Prostate gland (tissue), 2 donors: ENCODE results near the gene GPR26.

Experiments
- POLR2AphosphoS5 ChIP-seq: sonication (generic); formaldehyde crosslinking; IDR thresholded peaks from one replicate; pipeline ENCODE4 v1.6.1; 2017; ENCODE audit warnings: antibody characterized with exemption
- TF ChIP-seq, protein P1 (sequence below), 4 experiments: fragments of 200-600 bp in 2 of 4; fragments of 450-650 bp in 2 of 4; sonication (generic) in 2 of 4; IDR thresholded peaks; 1 replicate in 3 of 4; 2 replicates in 1 of 4; pipeline ENCODE4 v1.5.1; 2016 to 2019; ENCODE audit warnings: antibody characterized with exemption in 4 of 4, mild to moderate bottlenecking in 2 of 4, moderate library complexity in 2 of 4

DNA sequence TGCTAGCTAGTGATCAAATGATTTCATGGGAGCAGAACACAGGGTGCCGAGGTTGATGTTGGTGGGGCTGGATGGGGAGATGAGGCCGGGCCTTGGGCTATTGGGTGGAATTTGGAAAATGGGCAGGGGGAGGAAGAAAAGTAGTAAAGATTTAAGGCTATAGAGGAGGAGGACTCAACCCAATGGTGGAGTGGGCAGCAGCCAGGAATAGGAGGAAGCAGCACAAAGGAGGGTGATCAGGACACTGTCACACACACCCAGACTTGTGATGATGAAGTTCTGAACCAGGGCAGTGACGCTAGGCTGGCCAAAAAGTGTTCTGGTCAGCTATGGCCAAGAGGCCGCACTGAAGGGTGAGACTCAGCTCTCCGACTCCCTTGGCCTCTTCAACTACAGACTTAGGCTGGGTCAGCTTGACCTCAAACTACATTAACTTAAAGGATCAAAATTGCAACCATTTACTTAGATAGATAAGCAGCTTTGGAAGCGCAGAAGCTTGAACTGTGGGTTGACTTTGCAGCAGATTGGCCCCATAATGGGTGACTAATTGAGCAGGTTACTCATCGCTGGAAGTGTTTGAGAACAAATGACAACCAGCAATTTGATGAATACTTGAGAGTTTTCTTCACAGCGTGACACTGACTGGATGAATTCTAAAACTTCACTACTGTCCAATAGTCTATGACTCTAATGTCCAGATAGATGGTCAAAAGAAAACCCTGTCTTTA is 29.4 kb upstream of the GPR26 start:
- TF ChIP-seq POLR2AphosphoS5, result no peak
- TF ChIP-seq, protein P1, sequence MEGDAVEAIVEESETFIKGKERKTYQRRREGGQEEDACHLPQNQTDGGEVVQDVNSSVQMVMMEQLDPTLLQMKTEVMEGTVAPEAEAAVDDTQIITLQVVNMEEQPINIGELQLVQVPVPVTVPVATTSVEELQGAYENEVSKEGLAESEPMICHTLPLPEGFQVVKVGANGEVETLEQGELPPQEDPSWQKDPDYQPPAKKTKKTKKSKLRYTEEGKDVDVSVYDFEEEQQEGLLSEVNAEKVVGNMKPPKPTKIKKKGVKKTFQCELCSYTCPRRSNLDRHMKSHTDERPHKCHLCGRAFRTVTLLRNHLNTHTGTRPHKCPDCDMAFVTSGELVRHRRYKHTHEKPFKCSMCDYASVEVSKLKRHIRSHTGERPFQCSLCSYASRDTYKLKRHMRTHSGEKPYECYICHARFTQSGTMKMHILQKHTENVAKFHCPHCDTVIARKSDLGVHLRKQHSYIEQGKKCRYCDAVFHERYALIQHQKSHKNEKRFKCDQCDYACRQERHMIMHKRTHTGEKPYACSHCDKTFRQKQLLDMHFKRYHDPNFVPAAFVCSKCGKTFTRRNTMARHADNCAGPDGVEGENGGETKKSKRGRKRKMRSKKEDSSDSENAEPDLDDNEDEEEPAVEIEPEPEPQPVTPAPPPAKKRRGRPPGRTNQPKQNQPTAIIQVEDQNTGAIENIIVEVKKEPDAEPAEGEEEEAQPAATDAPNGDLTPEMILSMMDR (IDR thresholded peaks at IDR 0.05), result no peak
